WTC11 (cell line): Measurements from ENCODE around the gene SH2D4B. TPM values are rescaled to one million over a fixed set of nuclear protein-coding genes. Genes with fewer than 3 reads are reported as not detected.
A peak's percentile ranks its signal among the peaks of the same experiment; 100 is the strongest.

Experiments
- ATAC-seq: fragments of 200-7000 bp; cut with Tn5 transposase; 2 replicates; pipeline ENCODE4 v1.10.0; 2021; ENCODE audit warnings: mild to moderate bottlenecking, moderate library complexity
- CTCF ChIA-PET: fragments of 300-600 bp; sonication (Branson Sonifier 250); formaldehyde crosslinking; loops from one replicate; lab custom pipeline; 2021; ENCODE audit warnings: antibody characterized with exemption; lab: Charles Lee
- POLR2A ChIA-PET: fragments of 350-600 bp; sonication (Branson Sonifier 250); formaldehyde crosslinking; loops from one replicate; lab custom pipeline; 2021; ENCODE audit warnings: antibody characterized with exemption; lab: Charles Lee
- DNase-seq: peaks from one replicate; pipeline ENCODE4 v3.0.0; 2021; ENCODE audit warnings: low spot score
- H3K27ac Mint-ChIP-seq: 2 replicates; pipeline ENCODE4 v1.8.0; 2021; ENCODE audit warnings: mixed read lengths
- H3K27me3 Mint-ChIP-seq: 2 replicates; pipeline ENCODE4 v1.8.0; 2021; ENCODE audit warnings: low read depth, mild to moderate bottlenecking, moderate library complexity, mixed read lengths
- H3K36me3 Mint-ChIP-seq: 2 replicates; pipeline ENCODE4 v1.8.0; 2021; ENCODE audit warnings: mixed read lengths
- H3K4me1 Mint-ChIP-seq: 2 replicates; pipeline ENCODE4 v1.8.0; 2022; ENCODE audit warnings: mixed read lengths
- H3K4me3 Mint-ChIP-seq: 2 replicates; pipeline ENCODE4 v1.8.0; 2021; ENCODE audit warnings: mild to moderate bottlenecking, moderate library complexity, mixed read lengths
- H3K9me3 Mint-ChIP-seq: 2 replicates; pipeline ENCODE4 v1.8.0; 2021; ENCODE audit warnings: mixed read lengths
- CDX4 ChIP-seq: fragments of 250-450 bp; sonication (Bioruptor Pico); IDR thresholded peaks from 2 replicates; pipeline ENCODE4 v1.9.0; 2021; ENCODE audit warnings: moderate library complexity, mild to moderate bottlenecking, inconsistent platforms, borderline replicate concordance
- E2F4 ChIP-seq: sonication (generic); formaldehyde crosslinking; IDR thresholded peaks from 2 replicates; pipeline ENCODE4 v1.8.1; 2022; ENCODE audit warnings: low read depth, mild to moderate bottlenecking, moderate library complexity, missing genetic modification reagents, borderline replicate concordance
- E2F5 ChIP-seq: sonication (generic); formaldehyde crosslinking; IDR thresholded peaks from 2 replicates; pipeline ENCODE4 v1.8.1; 2022; ENCODE audit warnings: mild to moderate bottlenecking, moderate library complexity, missing genetic modification reagents
- ESRRA ChIP-seq: sonication (generic); formaldehyde crosslinking; IDR thresholded peaks from 2 replicates; pipeline ENCODE4 v1.8.1; 2022; ENCODE audit warnings: mild to moderate bottlenecking, missing genetic modification reagents, borderline replicate concordance
- ETV6 ChIP-seq: sonication (generic); formaldehyde crosslinking; IDR thresholded peaks from 2 replicates; pipeline ENCODE4 v1.8.1; 2022; ENCODE audit warnings: mild to moderate bottlenecking, missing genetic modification reagents
- GABPB1 ChIP-seq: sonication (generic); formaldehyde crosslinking; IDR thresholded peaks from 2 replicates; pipeline ENCODE4 v1.8.1; 2023; ENCODE audit warnings: mild to moderate bottlenecking, missing genetic modification reagents
- JAZF1 ChIP-seq: fragments of 250-450 bp; sonication (Bioruptor Pico); IDR thresholded peaks from 2 replicates; pipeline ENCODE4 v1.9.0; 2021; ENCODE audit warnings: moderate library complexity, mild to moderate bottlenecking, inconsistent platforms
- KAT7 ChIP-seq: sonication (generic); formaldehyde crosslinking; IDR thresholded peaks from 2 replicates; pipeline ENCODE4 v1.8.1; 2023; ENCODE audit warnings: missing genetic modification reagents, mild to moderate bottlenecking, borderline replicate concordance
- NFATC4 ChIP-seq: fragments of 250-450 bp; sonication (Bioruptor Pico); IDR thresholded peaks from 2 replicates; pipeline ENCODE4 v1.9.0; 2021; ENCODE audit warnings: mild to moderate bottlenecking
- NR3C1 ChIP-seq: sonication (generic); formaldehyde crosslinking; conservative IDR thresholded peaks from 2 replicates; pipeline ENCODE4 v1.8.1; 2023; ENCODE audit warnings: low read depth, mild to moderate bottlenecking, missing genetic modification reagents
- PRDM15 ChIP-seq: sonication (generic); formaldehyde crosslinking; IDR thresholded peaks from 2 replicates; pipeline ENCODE4 v1.8.0; 2022; ENCODE audit warnings: missing genetic modification reagents
- PREB ChIP-seq: sonication (generic); formaldehyde crosslinking; IDR thresholded peaks from 2 replicates; pipeline ENCODE4 v1.8.1; 2022; ENCODE audit warnings: mild to moderate bottlenecking, missing genetic modification reagents, moderate library complexity, borderline replicate concordance
- SOX15 ChIP-seq: fragments of 250-450 bp; sonication (Bioruptor Pico); IDR thresholded peaks from 2 replicates; pipeline ENCODE4 v1.9.0; 2021; ENCODE audit warnings: mild to moderate bottlenecking
- STAT6 ChIP-seq: sonication (generic); formaldehyde crosslinking; conservative IDR thresholded peaks from 2 replicates; pipeline ENCODE4 v1.8.1; 2023; ENCODE audit warnings: mild to moderate bottlenecking, low read depth, missing genetic modification reagents, moderate library complexity
- ZNF423 ChIP-seq: fragments of 250-450 bp; sonication (Bioruptor Pico); IDR thresholded peaks from 2 replicates; pipeline ENCODE4 v2.1.2; 2022; ENCODE audit warnings: mild to moderate bottlenecking, moderate library complexity
- ZNF512 ChIP-seq: sonication (generic); formaldehyde crosslinking; IDR thresholded peaks from 2 replicates; pipeline ENCODE4 v1.8.1; 2022; ENCODE audit warnings: missing genetic modification reagents, borderline replicate concordance
- total RNA-seq: library from RNA; stranded (reverse); gene quantifications from 3 replicates; pipeline ENCODE4 v1.2.3, GENCODE V29; 2021

SH2D4B gene
- total RNA-seq, 1 experiment from 2014 or later, result 0.04 TPM

- POLR2A ChIA-PET, result no interaction called here
- peaks cover 9% of the 10 kb centered on the region for H3K4me1 Mint-ChIP-seq
- peaks cover 3% of the 10 kb centered on the region; the same call in 1 of the 2 replicates for H3K27me3 Mint-ChIP-seq
- TF ChIP-seq SOX15 (CRISPR knock-in tag) (no peak), JAZF1 (CRISPR knock-in tag) (no peak), NFATC4 (CRISPR knock-in tag) (no peak), ZNF423 (CRISPR knock-in tag) (no peak), ESRRA (no peak), GABPB1 (CRISPR knock-in tag) (no peak), PRDM15 (CRISPR knock-in tag) (no peak), ETV6 (CRISPR knock-in tag) (no peak), CDX4 (CRISPR knock-in tag) (no peak)
- H3K36me3 Mint-ChIP-seq, result peaks cover 20% of the 10 kb centered on the region
- ATAC-seq, result peak; percentile 87
- no peak overlapping the region for H3K27ac Mint-ChIP-seq
- peak; percentile 49 for DNase-seq
- CTCF ChIA-PET, result interaction anchor here (0.6 to 2.4 kb wide), 4 partner anchors 14 to 128 kb away, joined by 3 to 10 read pairs (median 3); no protein-coding TSS in a partner anchor
- H3K9me3 Mint-ChIP-seq, result peaks cover 3% of the 10 kb centered on the region; the same call in 1 of the 2 replicates
- no peak overlapping the region for H3K4me3 Mint-ChIP-seq
These were observed 1.9 kb upstream of the SH2D4B start for GRCh38 chr10:80535671-80536360.

- ChIA-PET POLR2A (no interaction called here), CTCF (interaction anchor here (0.6 to 2.4 kb wide), 6 partner anchors 13 to 128 kb away, joined by 3 to 10 read pairs (median 4); no protein-coding TSS in a partner anchor)
- ATAC-seq, result no peak; the same call in 1 of the 2 replicates
- DNase-seq, result no peak
- Mint-ChIP-seq H3K27me3 (peaks cover 3% of the 10 kb centered on the region; the same call in 1 of the 2 replicates), H3K4me3 (no peak overlapping the region), H3K27ac (no peak overlapping the region), H3K36me3 (peaks cover 20% of the 10 kb centered on the region), H3K9me3 (peaks cover 3% of the 10 kb centered on the region; the same call in 1 of the 2 replicates), H3K4me1 (peaks cover 4% of the 10 kb centered on the region)
- TF ChIP-seq E2F4 (CRISPR knock-in tag) (no peak), PREB (no peak), NR3C1 (CRISPR knock-in tag) (no peak), ZNF512 (CRISPR knock-in tag) (no peak), E2F5 (CRISPR knock-in tag) (no peak), PRDM15 (CRISPR knock-in tag) (no peak), KAT7 (CRISPR knock-in tag) (no peak), ZNF423 (CRISPR knock-in tag) (no peak), STAT6 (CRISPR knock-in tag) (no peak)
These were observed 1.3 kb upstream of the SH2D4B start for GRCh38 chr10:80536361-80536835.
